ENCODE results near the gene PRLH. TPM values are rescaled to one million over a fixed set of nuclear protein-coding genes. Genes with fewer than 3 reads are reported as not detected.

PRLH gene
- total RNA-seq, 1 donor from 2014 or later: not detected

GRCh38 chr2:237581326-237581725 lies 15.0 kb downstream of the PRLH start:
- Mint-ChIP-seq H3K27me3 (ENCODE audit: unreplicated experiment) (peaks cover 11% of the 10 kb centered on the region), H3K9me3 (ENCODE audit: unreplicated experiment) (peaks cover 2% of the 10 kb centered on the region), H3K36me3 (ENCODE audit: unreplicated experiment) (no peaks in the 10 kb centered on the region), H3K27ac (ENCODE audit: unreplicated experiment) (no peak overlapping the region), H3K4me3 (ENCODE audit: unreplicated experiment) (no peak overlapping the region), H3K4me1 (ENCODE audit: low read depth, unreplicated experiment) (peaks cover 5% of the 10 kb centered on the region)
- TF ChIP-seq, protein P1, sequence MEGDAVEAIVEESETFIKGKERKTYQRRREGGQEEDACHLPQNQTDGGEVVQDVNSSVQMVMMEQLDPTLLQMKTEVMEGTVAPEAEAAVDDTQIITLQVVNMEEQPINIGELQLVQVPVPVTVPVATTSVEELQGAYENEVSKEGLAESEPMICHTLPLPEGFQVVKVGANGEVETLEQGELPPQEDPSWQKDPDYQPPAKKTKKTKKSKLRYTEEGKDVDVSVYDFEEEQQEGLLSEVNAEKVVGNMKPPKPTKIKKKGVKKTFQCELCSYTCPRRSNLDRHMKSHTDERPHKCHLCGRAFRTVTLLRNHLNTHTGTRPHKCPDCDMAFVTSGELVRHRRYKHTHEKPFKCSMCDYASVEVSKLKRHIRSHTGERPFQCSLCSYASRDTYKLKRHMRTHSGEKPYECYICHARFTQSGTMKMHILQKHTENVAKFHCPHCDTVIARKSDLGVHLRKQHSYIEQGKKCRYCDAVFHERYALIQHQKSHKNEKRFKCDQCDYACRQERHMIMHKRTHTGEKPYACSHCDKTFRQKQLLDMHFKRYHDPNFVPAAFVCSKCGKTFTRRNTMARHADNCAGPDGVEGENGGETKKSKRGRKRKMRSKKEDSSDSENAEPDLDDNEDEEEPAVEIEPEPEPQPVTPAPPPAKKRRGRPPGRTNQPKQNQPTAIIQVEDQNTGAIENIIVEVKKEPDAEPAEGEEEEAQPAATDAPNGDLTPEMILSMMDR (IDR thresholded peaks at IDR 0.05; ENCODE audit: partially characterized antibody, unreplicated experiment): no peak
- DNase-seq: no peak

DNA sequence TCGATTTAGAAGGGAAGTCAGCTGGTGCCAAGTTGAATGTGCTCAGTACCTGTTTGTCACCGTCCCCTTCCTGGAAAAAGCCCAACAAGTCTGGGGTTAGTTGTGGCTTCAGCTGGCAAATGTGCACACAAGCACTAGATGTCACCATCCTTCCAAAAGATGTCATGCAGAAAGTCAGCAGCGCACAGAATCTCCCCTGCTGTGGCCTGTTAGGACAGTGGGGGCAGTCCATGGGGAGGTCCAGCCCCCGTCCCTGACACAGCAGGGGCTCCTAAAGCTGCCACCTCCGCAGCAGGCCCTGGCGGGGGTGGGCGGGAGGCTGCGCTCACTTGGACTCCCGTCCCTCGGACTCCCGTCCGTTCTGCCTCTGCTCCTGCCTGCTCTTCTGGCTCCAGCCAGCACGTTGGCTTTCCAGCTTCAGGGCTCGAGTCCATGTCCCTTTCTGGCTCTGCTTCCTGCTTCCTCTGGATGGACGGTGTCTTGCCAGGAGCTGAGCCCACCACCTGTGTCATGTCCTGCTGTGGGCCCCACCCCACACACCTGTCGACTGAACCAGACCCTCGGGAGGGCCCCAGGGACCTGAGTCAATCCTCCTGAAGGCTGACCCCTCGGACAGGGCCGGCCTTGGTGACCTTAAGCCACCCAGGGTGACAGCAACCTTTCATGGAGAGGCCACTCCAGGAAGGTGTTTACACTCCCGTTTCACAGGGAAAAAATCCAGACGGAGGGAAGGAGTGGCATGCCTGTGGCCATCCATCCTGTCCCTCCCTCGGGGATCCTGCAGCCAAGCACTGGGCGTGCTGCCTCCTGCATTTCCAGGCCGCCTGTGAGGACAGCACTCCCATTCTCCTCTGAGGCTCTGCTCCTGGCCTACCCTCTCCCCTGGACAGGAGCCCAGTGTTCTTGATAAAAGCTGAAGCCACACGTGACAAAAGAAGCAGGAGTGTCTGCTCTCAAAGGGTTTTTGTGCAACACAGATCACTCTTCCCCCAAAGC lies 15.7 kb downstream of the PRLH start:
- Mint-ChIP-seq H3K36me3 (ENCODE audit: unreplicated experiment) (no peaks in the 10 kb centered on the region), H3K27ac (ENCODE audit: unreplicated experiment) (no peak overlapping the region), H3K4me1 (ENCODE audit: low read depth, unreplicated experiment) (peaks cover 5% of the 10 kb centered on the region), H3K27me3 (ENCODE audit: unreplicated experiment) (peaks cover 11% of the 10 kb centered on the region), H3K4me3 (ENCODE audit: unreplicated experiment) (no peak overlapping the region), H3K9me3 (ENCODE audit: unreplicated experiment) (peaks cover 3% of the 10 kb centered on the region)
- TF ChIP-seq, protein P1 (IDR thresholded peaks at IDR 0.05; ENCODE audit: partially characterized antibody, unreplicated experiment): no peak
- peak; percentile 55 for DNase-seq

DNA sequence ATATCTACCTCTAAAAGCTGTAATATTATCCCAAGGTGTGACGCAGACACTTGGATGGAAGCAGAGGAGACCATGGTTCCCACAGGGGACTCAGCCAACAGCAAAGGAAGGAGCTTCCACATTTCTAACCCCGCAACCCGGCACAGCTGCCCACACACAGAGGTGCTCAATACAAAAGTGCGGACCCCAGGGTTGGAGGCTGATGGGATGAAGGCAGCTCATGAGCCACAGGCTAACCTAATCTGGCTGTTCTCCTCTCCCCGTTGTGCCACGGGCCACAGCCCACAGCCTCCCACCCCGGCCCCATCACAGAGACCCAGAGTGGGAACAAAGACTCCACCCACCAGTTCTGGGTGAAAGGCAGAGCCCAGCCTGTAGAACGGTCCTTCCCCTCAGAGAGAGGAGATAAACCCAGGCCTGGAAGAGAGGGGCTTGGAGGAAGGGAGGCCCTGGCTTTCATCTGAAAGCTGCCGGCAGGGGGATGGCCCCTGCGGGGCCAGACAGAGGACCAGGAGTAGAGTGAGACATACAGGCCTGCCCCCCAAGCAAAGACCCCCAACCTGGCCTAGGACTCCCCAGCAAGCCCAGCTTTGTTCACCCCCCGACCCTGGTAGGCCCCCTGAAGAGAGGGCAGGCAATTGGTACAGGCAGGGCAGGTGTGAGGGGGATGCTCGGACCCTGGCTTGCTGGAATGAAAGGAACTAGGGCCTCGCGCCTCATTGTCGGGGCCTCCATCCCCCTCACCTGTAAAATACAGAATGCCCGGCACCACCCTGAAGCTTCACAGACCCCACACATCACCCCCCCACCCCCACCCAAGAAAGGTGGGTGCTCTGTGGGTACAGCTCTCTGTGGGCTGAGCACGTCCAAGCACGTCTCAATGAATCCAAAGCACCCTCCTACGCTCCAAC lies 17.3 kb downstream of the PRLH start:
- no peak for DNase-seq
- peaks cover 3% of the 10 kb centered on the region for H3K9me3 Mint-ChIP-seq (ENCODE audit: unreplicated experiment)
- H3K27ac Mint-ChIP-seq (ENCODE audit: unreplicated experiment): no peak overlapping the region
- TF ChIP-seq, protein P1 (IDR thresholded peaks at IDR 0.05; ENCODE audit: partially characterized antibody, unreplicated experiment): no peak
- H3K36me3 Mint-ChIP-seq (ENCODE audit: unreplicated experiment): no peaks in the 10 kb centered on the region
- H3K27me3 Mint-ChIP-seq (ENCODE audit: unreplicated experiment): peaks cover 6% of the 10 kb centered on the region
- H3K4me1 Mint-ChIP-seq (ENCODE audit: low read depth, unreplicated experiment): peaks cover 5% of the 10 kb centered on the region
- H3K4me3 Mint-ChIP-seq (ENCODE audit: unreplicated experiment): no peak overlapping the region

- H3K4me3 Mint-ChIP-seq (ENCODE audit: unreplicated experiment): no peak overlapping the region
- H3K36me3 Mint-ChIP-seq (ENCODE audit: unreplicated experiment): no peaks in the 10 kb centered on the region
- H3K27me3 Mint-ChIP-seq (ENCODE audit: unreplicated experiment): peaks cover 3% of the 10 kb centered on the region
- peaks cover 3% of the 10 kb centered on the region for H3K9me3 Mint-ChIP-seq (ENCODE audit: unreplicated experiment)
- peaks cover 5% of the 10 kb centered on the region for H3K4me1 Mint-ChIP-seq (ENCODE audit: low read depth, unreplicated experiment)
- DNase-seq: no peak
- TF ChIP-seq, protein P1 (IDR thresholded peaks at IDR 0.05; ENCODE audit: partially characterized antibody, unreplicated experiment): no peak
- H3K27ac Mint-ChIP-seq (ENCODE audit: unreplicated experiment): no peak overlapping the region
Observed at GRCh38 chr2:237585590-237586221, 19.3 kb downstream of the PRLH start.

Measured in glutamatergic neuron (in vitro differentiated cells).